Activated CD8-positive, alpha-beta T cell treated with anti-CD3 and anti-CD28 coated beads for 36 hours (primary cell): ENCODE measurements around the gene NEDD4L. TPM values are rescaled to one million over a fixed set of nuclear protein-coding genes. Genes with fewer than 3 reads are reported as not detected.

Experiments used
- ATAC-seq: fragments of 200-7000 bp; cut with Tn5 transposase; one replicate; pipeline ENCODE4 v1.10.0; 2021; ENCODE audit warnings: mild to moderate bottlenecking, moderate library complexity
- CTCF ChIA-PET: fragments of 350-600 bp; sonication (Branson Sonifier 250); formaldehyde crosslinking; loops from one replicate; lab custom pipeline; 2021; ENCODE audit warnings: antibody characterized with exemption; lab: Charles Lee
- POLR2A ChIA-PET: fragments of 350-600 bp; sonication (Branson Sonifier 250); formaldehyde crosslinking; loops from one replicate; lab custom pipeline; 2021; ENCODE audit warnings: antibody characterized with exemption; lab: Charles Lee
- DNase-seq: peaks from one replicate; pipeline ENCODE4 v3.0.0-alpha.2; 2020
- H3K27ac Mint-ChIP-seq: one replicate; pipeline ENCODE4 v1.8.0; 2021; ENCODE audit warnings: mild to moderate bottlenecking, mixed read lengths
- H3K27me3 Mint-ChIP-seq: one replicate; pipeline ENCODE4 v1.8.0; 2021; ENCODE audit warnings: mixed read lengths
- H3K36me3 Mint-ChIP-seq: one replicate; pipeline ENCODE4 v1.8.0; 2021; ENCODE audit warnings: low read depth, mixed read lengths
- H3K4me1 Mint-ChIP-seq: one replicate; pipeline ENCODE4 v1.8.0; 2021; ENCODE audit warnings: low read depth, mixed read lengths
- H3K4me3 Mint-ChIP-seq: one replicate; pipeline ENCODE4 v1.8.0; 2021; ENCODE audit warnings: mild to moderate bottlenecking, moderate library complexity, mixed read lengths
- H3K9me3 Mint-ChIP-seq: one replicate; pipeline ENCODE4 v1.8.0; 2021; ENCODE audit warnings: mixed read lengths
- CTCF ChIP-seq: fragments of 200-600 bp; IDR thresholded peaks from one replicate; pipeline ENCODE4 v1.8.0; 2022; ENCODE audit warnings: antibody characterized with exemption, mild to moderate bottlenecking
- intact Hi-C: fragments of 100-400 bp; cut with micrococcal nuclease; formaldehyde crosslinking; loops from one replicate; pipeline ENCODE4 v1.10.0; 2022
- total RNA-seq, 2 experiments: library from RNA; stranded (reverse); gene quantifications; one replicate each; pipeline ENCODE4 v1.2.3, GENCODE V29; 2021

Gene NEDD4L
- total RNA-seq, 2 experiments from 2014 or later, result 7.5 to 8.5 TPM

GRCh38 chr18:58381676-58382411 is 337.8 kb downstream of the NEDD4L start:
- no peak overlapping the region for H3K27ac Mint-ChIP-seq
- intact Hi-C loops, result no loop called here
- no peak for DNase-seq
- no peaks in the 10 kb centered on the region for H3K27me3 Mint-ChIP-seq
- H3K9me3 Mint-ChIP-seq, result no peaks in the 10 kb centered on the region
- H3K4me1 Mint-ChIP-seq, result no peaks in the 10 kb centered on the region
- H3K36me3 Mint-ChIP-seq, result no peaks in the 10 kb centered on the region
- ChIA-PET CTCF (no interaction called here), POLR2A (no interaction called here)
- no peak overlapping the region for H3K4me3 Mint-ChIP-seq
- no peak for ATAC-seq
- no peak for TF ChIP-seq CTCF

- intact Hi-C loops, result no loop called here
- Mint-ChIP-seq H3K4me3 (no peak overlapping the region), H3K4me1 (no peaks in the 10 kb centered on the region), H3K36me3 (no peaks in the 10 kb centered on the region), H3K27ac (no peak overlapping the region), H3K27me3 (no peaks in the 10 kb centered on the region), H3K9me3 (no peaks in the 10 kb centered on the region)
- CTCF ChIA-PET, result no interaction called here
- POLR2A ChIA-PET, result no interaction called here
- no peak for TF ChIP-seq CTCF
- DNase-seq, result no peak
- ATAC-seq, result no peak
Measured at GRCh38 chr18:58382446-58382845, 338.4 kb downstream of the NEDD4L start.

- intact Hi-C loops, result no loop called here
- H3K4me1 Mint-ChIP-seq, result no peaks in the 10 kb centered on the region
- no peak overlapping the region for H3K4me3 Mint-ChIP-seq
- ChIA-PET CTCF (no interaction called here), POLR2A (no interaction called here)
- H3K27me3 Mint-ChIP-seq, result no peaks in the 10 kb centered on the region
- H3K36me3 Mint-ChIP-seq, result no peaks in the 10 kb centered on the region
- H3K9me3 Mint-ChIP-seq, result no peaks in the 10 kb centered on the region
- ATAC-seq (no peak), DNase-seq (no peak)
- TF ChIP-seq CTCF, result no peak
- no peak overlapping the region for H3K27ac Mint-ChIP-seq
Measured at GRCh38 chr18:58385472-58385871, 341.4 kb downstream of the NEDD4L start.

GRCh38 chr18:58386780-58387179 is 342.8 kb downstream of the NEDD4L start:
- Mint-ChIP-seq H3K27ac (no peak overlapping the region), H3K27me3 (no peaks in the 10 kb centered on the region), H3K4me1 (no peaks in the 10 kb centered on the region), H3K9me3 (no peaks in the 10 kb centered on the region), H3K36me3 (no peaks in the 10 kb centered on the region), H3K4me3 (no peak overlapping the region)
- ChIA-PET POLR2A (no interaction called here), CTCF (no interaction called here)
- ATAC-seq (no peak), DNase-seq (no peak)
- no peak for TF ChIP-seq CTCF
- intact Hi-C loops, result no loop called here

GRCh38 chr18:58387716-58388115 is 343.7 kb downstream of the NEDD4L start:
- intact Hi-C loops, result no loop called here
- Mint-ChIP-seq H3K27ac (no peak overlapping the region), H3K4me1 (no peaks in the 10 kb centered on the region), H3K4me3 (no peak overlapping the region), H3K27me3 (no peaks in the 10 kb centered on the region), H3K9me3 (no peaks in the 10 kb centered on the region), H3K36me3 (no peaks in the 10 kb centered on the region)
- no peak for TF ChIP-seq CTCF
- DNase-seq, result no peak
- ChIA-PET CTCF (no interaction called here), POLR2A (interaction anchor here (1.0 kb wide), 1 partner anchor 157 kb away, joined by 3 read pairs; no protein-coding TSS in a partner anchor)
- ATAC-seq, result no peak
